Astrocyte (in vitro differentiated cells and primary cell): ENCODE measurements around the gene CDKL4.

Source experiments
- CTCF ChIP-seq: IDR thresholded peaks from 2 replicates; pipeline ENCODE4 v1.5.1; 2011; ENCODE audit warnings: low read depth, mild to moderate bottlenecking, inconsistent platforms, low read length, moderate library complexity; ENCODE audit not compliant: insufficient read depth
- EZH2 ChIP-seq: IDR thresholded peaks from 2 replicates; pipeline ENCODE4 v1.6.1; 2012; ENCODE audit warnings: mild to moderate bottlenecking, low read length, inconsistent platforms; ENCODE audit not compliant: insufficient read depth

- no peak for TF ChIP-seq CTCF
- no peak for TF ChIP-seq EZH2
Observed at GRCh38 chr2:39144416-39144815, 99.4 kb downstream of the CDKL4 start.
